NOMO-1 (cell line): ENCODE measurements around the gene ZNF181.
A peak's percentile ranks its signal among the peaks of the same experiment; 100 is the strongest.
"Not testable (repeated sequence)": the region's sequence is repeated elsewhere in the genome, so short reads cannot be mapped to it uniquely, and the experiment has no call there.

Experiments used
- DNase-seq, 2 experiments: peaks; one replicate each; lab custom pipeline; 2025; ENCODE audit not compliant: unreplicated experiment in 2 of 2; lab: John Stamatoyannopoulos, UW

The ZNF181 gene

GRCh38 chr19:34733746-34734536 lies at the start of gene ZNF181:
Gene ZNF181 (plus strand): TSS chr19:34734243. CDS start chr19:34735038, 795 bp downstream.
- DNase-seq = peak; percentile 89 to 91

GRCh38 chr19:34685266-34685665 lies 48.8 kb upstream of the ZNF181 start:
- not testable (repeated sequence) for DNase-seq

DNA sequence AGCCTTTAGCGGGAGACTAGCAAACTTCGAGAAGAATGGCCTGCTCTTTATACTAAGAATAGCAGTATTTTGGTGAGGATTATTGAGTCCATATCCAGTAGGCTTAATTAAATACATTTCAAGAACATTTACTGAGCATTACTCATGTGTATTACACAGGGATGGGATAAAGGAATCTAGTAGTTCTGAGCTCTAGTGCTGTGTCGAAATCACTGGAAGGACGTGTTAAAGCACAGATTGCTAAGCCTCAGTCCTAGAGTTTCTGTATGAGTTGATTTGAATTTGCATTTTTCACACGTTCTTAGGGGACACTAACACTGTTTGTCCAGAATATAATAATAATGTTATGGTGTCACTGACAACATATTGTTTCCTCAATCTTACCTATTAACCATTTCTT lies 47.6 kb upstream of the ZNF181 start:
- no peak for DNase-seq

GRCh38 chr19:34687348-34687747 lies 46.7 kb upstream of the ZNF181 start:
- DNase-seq = no peak

DNA sequence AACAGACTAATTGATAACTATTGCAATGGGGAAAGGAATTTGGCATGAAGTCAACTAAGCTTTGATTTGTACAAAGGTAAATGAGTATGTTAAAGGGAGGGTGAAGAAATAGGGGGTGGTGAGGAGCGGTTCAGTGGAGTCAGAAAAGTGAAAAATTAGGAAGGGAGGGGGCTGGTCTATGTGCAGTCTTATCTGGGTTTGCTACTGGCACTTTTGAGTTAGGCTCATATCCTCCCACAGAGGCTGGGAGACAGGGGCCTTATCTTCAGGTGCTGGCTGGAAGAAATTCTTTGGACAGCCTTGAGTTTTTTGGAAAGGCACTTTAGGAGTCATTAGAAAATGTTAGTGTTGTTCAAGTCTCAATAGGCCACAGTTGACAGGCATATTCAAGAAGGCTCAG lies 45.5 kb upstream of the ZNF181 start:
- DNase-seq = no peak

GRCh38 chr19:34690372-34690771 lies 43.7 kb upstream of the ZNF181 start:
- DNase-seq = no peak

DNA sequence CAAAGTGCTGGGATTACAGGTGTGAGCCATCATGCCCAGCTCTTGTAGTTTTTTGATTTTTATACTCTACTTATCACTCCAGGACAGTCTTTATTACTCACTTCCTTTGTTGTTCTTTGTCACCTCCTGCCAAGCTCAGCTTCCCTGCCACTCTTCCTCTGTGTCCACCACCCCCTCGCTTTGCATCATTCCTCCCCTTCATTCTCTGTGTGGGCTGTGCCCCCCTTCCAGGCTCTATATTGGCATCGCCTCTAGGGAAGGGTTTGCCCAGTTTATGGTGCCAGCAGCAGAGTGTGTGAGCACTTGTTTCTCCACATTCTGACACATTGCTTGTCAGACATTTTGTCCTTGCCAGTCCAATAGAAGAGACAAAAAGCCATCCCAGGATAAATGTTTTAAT lies 41.5 kb upstream of the ZNF181 start:
- DNase-seq = no peak

- no peak for DNase-seq
These were observed 26.4 kb upstream of the ZNF181 start for GRCh38 chr19:34707661-34708060.

GRCh38 chr19:34711890-34712289 lies 22.2 kb upstream of the ZNF181 start:
- no peak for DNase-seq

DNA sequence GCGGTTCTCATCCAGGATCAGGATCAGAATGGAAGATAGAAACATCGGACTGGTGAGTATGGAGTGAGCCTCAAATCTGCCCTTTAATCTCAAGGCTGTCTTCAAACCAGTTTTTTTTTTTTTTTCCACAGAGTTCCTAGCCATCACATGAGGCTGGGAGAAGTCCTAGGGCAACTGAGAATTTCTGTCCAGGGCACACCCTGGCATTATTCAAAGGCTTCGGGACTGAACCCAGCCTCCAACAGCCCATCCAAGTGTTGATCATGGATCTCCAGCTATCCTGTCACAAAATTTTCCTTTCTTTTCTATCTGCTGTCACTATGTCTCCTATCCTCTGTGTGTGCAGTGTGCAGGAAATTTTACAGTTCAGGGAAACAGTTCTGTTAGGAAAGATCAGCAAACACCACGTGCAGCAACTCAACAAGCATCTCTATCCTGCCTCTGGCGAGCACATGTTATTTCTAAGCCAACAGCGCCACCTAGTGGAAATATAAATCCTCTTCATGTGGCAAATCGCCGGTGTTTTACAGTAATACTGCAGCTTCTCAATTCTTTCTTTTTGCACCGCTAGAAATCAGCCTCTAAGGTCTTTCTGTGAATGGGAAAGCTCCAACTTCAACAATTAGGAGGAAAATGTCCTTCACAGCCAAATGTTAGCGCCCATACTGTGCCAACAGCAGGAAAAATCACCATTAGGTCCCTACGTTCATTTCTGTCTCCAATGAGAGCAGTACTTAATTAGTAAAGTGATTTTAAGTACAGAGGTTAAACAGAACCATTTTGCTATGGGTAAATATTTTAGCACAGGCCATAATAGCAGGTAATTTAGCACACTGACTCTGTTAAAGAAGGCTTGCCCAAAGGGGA lies 21.4 kb upstream of the ZNF181 start:
- peak; percentile 36 to 68 for DNase-seq

DNA sequence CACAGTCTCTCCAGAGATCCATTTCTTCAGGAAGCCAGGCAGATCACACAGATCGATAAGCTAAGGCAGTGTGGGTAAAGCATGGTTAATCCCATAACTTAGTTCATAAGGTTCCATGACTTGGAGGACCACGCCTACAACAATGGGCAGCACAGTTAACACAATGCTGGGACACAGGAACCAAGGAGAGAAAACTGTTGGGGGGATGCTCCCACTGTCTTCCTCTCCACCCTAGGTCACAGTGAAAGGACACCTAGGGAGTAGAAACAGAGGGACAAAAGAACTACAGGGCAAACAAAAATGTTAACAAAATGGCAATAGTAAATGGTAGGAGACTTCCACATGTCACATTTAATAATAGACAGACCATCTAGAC lies 20.8 kb upstream of the ZNF181 start:
- DNase-seq = no peak

- DNase-seq = no peak
These were observed 18.7 kb upstream of the ZNF181 start for GRCh38 chr19:34715357-34715756.

DNA sequence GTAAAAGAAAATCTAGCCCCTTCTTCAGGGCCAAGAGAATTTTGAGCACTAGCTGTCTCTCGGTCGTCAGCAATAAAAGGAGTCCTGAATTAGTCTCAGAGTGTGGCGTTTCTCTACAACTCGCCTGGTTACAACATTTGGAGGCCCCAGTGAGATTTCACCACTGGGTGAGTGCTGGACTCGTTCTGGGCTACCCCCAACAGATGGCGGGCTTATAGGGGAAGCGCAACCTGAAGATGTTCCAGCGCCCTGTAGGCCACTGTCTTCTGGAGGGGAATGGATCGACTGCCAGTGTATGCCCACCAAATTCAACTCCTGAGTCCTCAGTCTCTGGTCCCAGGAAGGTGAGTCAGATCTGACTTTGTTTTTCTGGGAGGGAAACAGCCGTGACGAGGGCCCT lies 11.7 kb upstream of the ZNF181 start:
- no peak for DNase-seq

DNA sequence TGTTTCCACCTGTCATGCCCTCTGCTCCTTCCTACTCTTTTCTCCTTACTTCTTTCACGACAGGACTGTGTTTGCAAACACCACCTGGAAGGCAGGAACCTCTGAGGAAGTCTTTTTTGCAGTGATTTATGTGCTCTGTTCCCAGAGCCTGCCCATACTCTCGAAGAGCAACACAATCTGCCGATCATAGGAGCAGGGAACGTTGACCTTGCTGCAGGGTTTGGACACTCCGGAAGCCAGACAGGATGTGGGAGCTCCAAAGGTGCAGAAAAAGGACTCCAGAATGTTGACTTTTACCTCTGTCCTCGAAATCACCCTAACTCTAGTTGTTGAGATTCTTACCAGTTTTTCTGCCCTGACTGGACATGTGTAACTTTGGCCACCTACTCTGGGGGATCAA lies 8.6 kb upstream of the ZNF181 start:
- no peak for DNase-seq

DNA sequence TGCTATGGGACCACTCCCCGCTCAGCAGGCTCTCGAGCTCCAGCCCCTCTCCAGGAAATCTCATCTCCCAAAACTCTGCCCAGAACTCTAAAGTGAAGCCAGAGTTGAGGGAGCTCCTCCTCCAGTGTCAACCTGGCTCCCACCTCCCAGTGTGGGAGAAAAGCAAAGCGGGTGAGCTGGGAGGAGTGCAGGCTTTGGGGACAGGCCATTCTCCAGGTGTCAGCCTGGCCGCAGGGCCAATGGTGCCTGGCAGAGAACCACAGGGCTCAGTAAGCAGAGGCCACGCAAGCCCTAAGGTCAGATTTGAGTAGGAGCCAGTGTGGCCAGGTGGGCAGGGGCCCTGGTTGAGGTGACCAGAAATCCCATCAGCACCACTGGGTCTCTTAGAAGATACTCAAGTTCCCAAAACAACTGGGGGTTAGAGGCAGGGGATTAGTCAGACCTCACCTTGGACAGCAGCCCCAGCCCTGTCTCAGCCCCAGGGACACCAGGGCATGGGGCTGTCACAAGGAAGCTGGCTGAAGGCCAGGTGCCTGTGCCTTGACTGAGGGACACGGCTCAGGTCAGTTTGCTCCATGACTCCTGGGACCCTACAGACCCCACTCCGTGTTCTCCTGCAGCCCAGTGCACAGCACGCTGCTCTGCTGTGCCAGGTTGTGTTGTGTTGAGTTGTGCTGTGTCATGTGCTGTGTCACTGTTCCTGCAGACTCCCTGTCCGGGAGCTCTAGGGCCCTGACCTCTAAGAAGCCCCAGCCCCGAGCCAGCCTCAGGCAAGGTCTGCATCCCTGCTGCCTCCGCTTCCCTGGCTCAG lies 2.8 kb upstream of the ZNF181 start:
- DNase-seq = no peak

DNA sequence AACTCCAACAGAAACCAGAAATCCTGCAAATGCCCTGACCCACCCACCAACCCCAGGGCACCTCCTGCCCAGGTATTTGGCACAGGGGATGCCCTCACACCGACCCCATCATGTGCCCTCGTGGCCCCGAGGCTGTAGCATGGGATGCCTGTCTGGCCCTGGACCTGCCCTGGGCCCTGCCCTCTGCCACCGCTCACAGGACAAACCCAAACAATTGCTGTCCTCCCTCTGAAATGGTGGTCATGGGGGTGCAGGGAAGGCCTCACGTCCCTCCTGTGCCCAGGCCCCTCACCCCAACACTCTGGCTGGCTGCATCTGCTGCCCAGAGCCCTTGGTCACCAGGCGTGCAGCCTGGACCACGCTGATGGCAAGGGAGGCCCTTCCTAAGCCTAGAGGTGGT lies 2.1 kb upstream of the ZNF181 start:
- no peak for DNase-seq

DNA sequence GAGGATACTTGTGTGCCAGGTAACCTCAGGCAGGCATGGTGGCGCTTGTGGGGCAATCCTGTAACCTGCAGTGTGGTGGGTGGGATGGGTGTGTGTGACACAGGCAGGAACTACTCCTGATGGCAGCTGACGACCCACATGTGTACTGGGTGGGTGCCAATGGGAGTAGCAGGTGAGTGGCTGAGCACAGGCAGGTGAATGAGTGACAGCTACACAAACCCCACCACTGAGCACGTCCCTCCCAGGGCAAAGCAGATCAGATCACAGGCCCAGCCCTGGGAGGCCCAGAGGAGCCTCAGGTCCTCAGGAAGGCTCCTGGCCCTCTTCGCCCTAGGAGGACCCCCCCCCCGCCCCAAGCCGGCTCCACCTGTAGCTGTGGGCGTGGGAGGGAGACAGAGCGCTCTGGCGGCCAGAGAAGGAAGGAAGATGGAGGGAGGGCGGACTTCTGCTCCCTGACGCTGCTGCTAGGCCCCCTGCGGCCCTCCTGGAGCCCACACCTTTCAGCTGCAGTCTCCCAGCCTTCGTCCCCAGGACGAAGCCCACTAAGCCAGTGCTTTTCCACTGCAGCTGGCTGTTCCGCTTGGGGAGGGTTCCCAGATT lies 1.3 kb upstream of the ZNF181 start:
- DNase-seq = no peak

DNA sequence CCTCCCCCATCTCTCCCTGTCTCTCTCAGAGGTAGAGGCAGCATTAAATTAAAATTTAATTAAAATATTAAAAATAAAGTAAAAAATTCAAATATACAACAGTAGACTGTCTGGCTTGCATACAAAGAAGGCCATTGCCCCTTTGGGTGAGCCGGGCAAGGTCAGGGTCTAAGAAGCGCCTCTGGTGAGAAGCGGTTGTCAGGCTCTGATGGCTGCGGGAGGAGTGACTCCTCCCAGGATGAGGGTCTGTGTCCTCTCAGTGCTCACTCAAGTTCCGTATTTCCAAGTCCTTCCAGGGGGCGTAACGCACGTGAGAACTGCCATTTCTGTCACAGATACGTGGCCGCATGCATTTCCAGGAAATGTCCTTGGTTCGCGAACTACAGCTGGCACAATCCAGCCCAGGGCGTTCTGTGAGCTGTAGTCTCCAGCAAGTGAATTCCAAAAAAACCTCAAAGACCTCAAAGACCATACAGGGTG lies 737 bp upstream of the ZNF181 start:
- DNase-seq = peak; percentile 67 to 80

GRCh38 chr19:34734537-34735103 lies 577 bp downstream of the ZNF181 start:
- peak in 1 of 2 experiments; percentile 76 for DNase-seq
